H9 (cell line): Measurements from ENCODE around the gene ITGB2. TPM values are rescaled to one million over a fixed set of nuclear protein-coding genes. Genes with fewer than 3 reads are reported as not detected.

Experiments used
- DNase-seq: peaks from one replicate; pipeline ENCODE4 v3.0.0-alpha.2; 2017
- H2AFZ ChIP-seq: one replicate; pipeline ENCODE4 v1.6.1; 2013; ENCODE audit warnings: mild to moderate bottlenecking, low read length, control low read depth, moderate library complexity
- H2AK5ac ChIP-seq: 2 replicates; pipeline ENCODE4 v1.6.1; 2013; ENCODE audit warnings: low read length, control low read depth, mixed read lengths; ENCODE audit not compliant: insufficient read length
- H2BK120ac ChIP-seq: one replicate; pipeline ENCODE4 v1.6.1; 2013; ENCODE audit warnings: low read depth, mild to moderate bottlenecking, low read length, control low read depth, inconsistent platforms; ENCODE audit not compliant: poor library complexity, severe bottlenecking
- H2BK12ac ChIP-seq: 2 replicates; pipeline ENCODE4 v1.6.1; 2013; ENCODE audit warnings: low read length, control low read depth, mixed read lengths, low read depth; ENCODE audit not compliant: insufficient read length
- H2BK15ac ChIP-seq: 2 replicates; pipeline ENCODE4 v1.6.1; 2013; ENCODE audit warnings: low read depth, low read length, control low read depth
- H2BK20ac ChIP-seq: one replicate; pipeline ENCODE4 v1.6.1; 2013; ENCODE audit warnings: low read depth, mild to moderate bottlenecking, low read length, control low read depth, inconsistent platforms; ENCODE audit not compliant: poor library complexity, severe bottlenecking
- H2BK5ac ChIP-seq: 2 replicates; pipeline ENCODE4 v1.6.1; 2013; ENCODE audit warnings: low read length, control low read depth, mixed read lengths; ENCODE audit not compliant: insufficient read length
- H3K14ac ChIP-seq: 2 replicates; pipeline ENCODE4 v1.6.1; 2013; ENCODE audit warnings: low read length, control low read depth; ENCODE audit not compliant: insufficient read depth
- H3K18ac ChIP-seq: 2 replicates; pipeline ENCODE4 v1.6.1; 2013; ENCODE audit warnings: low read depth, mild to moderate bottlenecking, mixed read lengths, low read length, control low read depth; ENCODE audit not compliant: insufficient read length
- H3K23ac ChIP-seq: 2 replicates; pipeline ENCODE4 v1.6.1; 2013; ENCODE audit warnings: low read length, control low read depth, mixed read lengths, low read depth; ENCODE audit not compliant: insufficient read length
- H3K23me2 ChIP-seq: 2 replicates; pipeline ENCODE4 v1.6.1; 2013; ENCODE audit warnings: low read depth, mild to moderate bottlenecking, mixed read lengths, low read length, control low read depth; ENCODE audit not compliant: insufficient read length, poor library complexity, severe bottlenecking
- H3K27ac ChIP-seq: 2 replicates; pipeline ENCODE4 v1.5.1; 2013; ENCODE audit warnings: low read length, control low read depth, mixed read lengths, low read depth; ENCODE audit not compliant: insufficient read length
- H3K27me3 ChIP-seq: 2 replicates; pipeline ENCODE4 v1.6.1; 2013; ENCODE audit warnings: low read length, control low read depth, inconsistent platforms; ENCODE audit not compliant: insufficient read depth
- H3K4ac ChIP-seq: 2 replicates; pipeline ENCODE4 v1.6.1; 2013; ENCODE audit warnings: low read depth, mild to moderate bottlenecking, control low read depth, inconsistent platforms, low read length, moderate library complexity
- H3K4me1 ChIP-seq: 2 replicates; pipeline ENCODE4 v1.6.1; 2013; ENCODE audit warnings: low read length, control low read depth, inconsistent platforms; ENCODE audit not compliant: insufficient read depth
- H3K4me2 ChIP-seq: 2 replicates; pipeline ENCODE4 v1.6.1; 2013; ENCODE audit warnings: low read length, control low read depth, mixed read lengths; ENCODE audit not compliant: insufficient read length, insufficient read depth
- H3K56ac ChIP-seq: 2 replicates; pipeline ENCODE4 v1.6.1; 2013; ENCODE audit warnings: low read depth, mild to moderate bottlenecking, mixed read lengths, low read length, control low read depth; ENCODE audit not compliant: insufficient read length
- H3K79me1 ChIP-seq: 2 replicates; pipeline ENCODE4 v1.6.1; 2013; ENCODE audit warnings: low read depth, mild to moderate bottlenecking, moderate library complexity, low read length, control low read depth, inconsistent platforms; ENCODE audit not compliant: insufficient read depth, poor library complexity, severe bottlenecking
- H3K79me2 ChIP-seq: 2 replicates; pipeline ENCODE4 v1.6.1; 2013; ENCODE audit warnings: low read length, control low read depth, inconsistent platforms; ENCODE audit not compliant: insufficient read depth
- H3K9ac ChIP-seq: 2 replicates; pipeline ENCODE4 v1.6.1; 2013; ENCODE audit warnings: low read length, control low read depth, mixed read lengths; ENCODE audit not compliant: insufficient read length; ENCODE audit errors: extremely low read depth
- H3K9me3 ChIP-seq: one replicate; pipeline ENCODE4 v1.6.1; 2013; ENCODE audit warnings: low read depth, low read length, inconsistent platforms; ENCODE audit not compliant: control insufficient read depth
- H3T11ph ChIP-seq: one replicate; pipeline ENCODE4 v1.6.1; 2013; ENCODE audit warnings: mild to moderate bottlenecking, low read length, control low read depth, inconsistent platforms
- H4K20me1 ChIP-seq: one replicate; pipeline ENCODE4 v1.6.1; 2013; ENCODE audit not compliant: control insufficient read depth, insufficient read length, insufficient read depth
- H4K5ac ChIP-seq: 2 replicates; pipeline ENCODE4 v1.6.1; 2013; ENCODE audit warnings: low read depth, mild to moderate bottlenecking, mixed read lengths, low read length, control low read depth; ENCODE audit not compliant: insufficient read length
- H4K8ac ChIP-seq: replicated peaks from 2 replicates; pipeline ENCODE4 v1.6.1; 2013; ENCODE audit warnings: low read length, control low read depth, mixed read lengths, low read depth; ENCODE audit not compliant: insufficient read length
- H4K91ac ChIP-seq: 2 replicates; pipeline ENCODE4 v1.6.1; 2013; ENCODE audit warnings: low read depth, mild to moderate bottlenecking, moderate library complexity, mixed read lengths, low read length, control low read depth; ENCODE audit not compliant: insufficient read length
- H3K27ac Mint-ChIP-seq, 3 experiments: 2 replicates in 2 of 3; 3 replicates in 1 of 3; pipeline ENCODE4 v1.8.0; 2020 to 2021; ENCODE audit warnings: mixed read lengths in 3 of 3, mild to moderate bottlenecking in 1 of 3, moderate library complexity in 1 of 3
- H3K27me3 Mint-ChIP-seq: 2 replicates; pipeline ENCODE4 v1.8.0; 2021; ENCODE audit warnings: low read depth, mild to moderate bottlenecking, moderate library complexity, mixed read lengths
- H3K36me3 Mint-ChIP-seq, 3 experiments: 2 replicates in 2 of 3; 3 replicates in 1 of 3; pipeline ENCODE4 v1.8.0; 2020 to 2021; ENCODE audit warnings: low read depth in 3 of 3, mixed read lengths in 3 of 3; ENCODE audit not compliant: insufficient read depth in 1 of 3
- H3K4me1 Mint-ChIP-seq, 2 experiments: 2 replicates each; pipeline ENCODE4 v1.8.0; 2020; ENCODE audit warnings: mixed read lengths in 2 of 2
- H3K4me3 Mint-ChIP-seq, 2 experiments: 2 replicates in 1 of 2; 3 replicates in 1 of 2; pipeline ENCODE4 v1.8.0; 2020 to 2021; ENCODE audit warnings: mild to moderate bottlenecking in 2 of 2, mixed read lengths in 2 of 2, moderate library complexity in 1 of 2
- H3K9me3 Mint-ChIP-seq, 2 experiments: 2 replicates in 1 of 2; 3 replicates in 1 of 2; pipeline ENCODE4 v1.8.0; 2020; ENCODE audit warnings: mild to moderate bottlenecking in 2 of 2, mixed read lengths in 2 of 2, moderate library complexity in 1 of 2
- CTCF ChIP-seq: fragments of 200-600 bp; sonication (generic); conservative IDR thresholded peaks from 3 replicates; pipeline ENCODE4 v1.8.0; 2021; ENCODE audit warnings: antibody characterized with exemption, mild to moderate bottlenecking
- WGBS: extraction: QIAGEN DNeasy Blood & Tissue Kit; methylation state at CpG from one replicate; pipeline ENCODE4 v1.1.7; 2013; ENCODE audit warnings: missing lambda C conversion rate, low lambda C conversion rate, mixed read lengths; ENCODE audit not compliant: insufficient read length; ENCODE audit errors: extremely low coverage; 5-methylcytosine and 5-hydroxymethylcytosine counted together
- total RNA-seq: library from RNA; stranded (reverse); gene quantifications from 2 replicates; pipeline ENCODE4 v1.2.1, GENCODE V29; 2021

The ITGB2 gene
- total RNA-seq, 1 experiment from 2014 or later = 1.1 TPM

- no peak overlapping the region for H3K23ac ChIP-seq
- H4K91ac ChIP-seq = no peak overlapping the region
- H3K4me3 Mint-ChIP-seq = no peak overlapping the region; a peak in 1 of 5 replicates
- no peak overlapping the region for H2BK120ac ChIP-seq
- no peak overlapping the region for H3K4ac ChIP-seq
- no peak overlapping the region for H3K27ac Mint-ChIP-seq
- H2BK15ac ChIP-seq = no peak overlapping the region
- no peak overlapping the region for H3K9ac ChIP-seq
- no peak overlapping the region for H2BK20ac ChIP-seq
- no peak for TF ChIP-seq CTCF
- no peak overlapping the region for H2AK5ac ChIP-seq
- H3K79me2 ChIP-seq = peaks cover 59% of the 10 kb centered on the region; the same call in 1 of the 2 replicates
- no peak overlapping the region for H3K14ac ChIP-seq
- peaks cover 3% of the 10 kb centered on the region for H3K27me3 Mint-ChIP-seq
- no peaks in the 10 kb centered on the region for H3K27me3 ChIP-seq
- H3K4me1 ChIP-seq = no peaks in the 10 kb centered on the region
- no peak overlapping the region for H4K5ac ChIP-seq
- no peak overlapping the region for H2AFZ ChIP-seq
- WGBS = no CpG with 5 or more reads among the region's 15 CpGs
- H3K9me3 ChIP-seq = no peaks in the 10 kb centered on the region
- peaks cover 8% of the 10 kb centered on the region for H3K79me1 ChIP-seq
- peaks cover 29 to 58% (median 50%) of the 10 kb centered on the region in 3 experiments; a peak in 6 of 7 replicates for H3K36me3 Mint-ChIP-seq
- no peak overlapping the region for H4K8ac ChIP-seq
- H3T11ph ChIP-seq = no peak overlapping the region
- H3K56ac ChIP-seq = no peak overlapping the region
- no peaks in the 10 kb centered on the region; a peak in 1 of 5 replicates for H3K9me3 Mint-ChIP-seq
- DNase-seq = no peak
- H3K18ac ChIP-seq = no peak overlapping the region
- H4K20me1 ChIP-seq = no peaks in the 10 kb centered on the region
- no peak overlapping the region for H2BK12ac ChIP-seq
- peaks cover 24 to 25% of the 10 kb centered on the region in 2 experiments for H3K4me1 Mint-ChIP-seq
- no peak overlapping the region for H3K4me2 ChIP-seq
- H2BK5ac ChIP-seq = no peak overlapping the region
- H3K23me2 ChIP-seq = peaks cover 11% of the 10 kb centered on the region
- no peak overlapping the region for H3K27ac ChIP-seq
Measured at GRCh38 chr21:44943005-44943685, 22.4 kb upstream of the ITGB2 start.
